Hepatocyte (in vitro differentiated cells): ENCODE results near the gene NEAT1. TPM values are rescaled to one million over a fixed set of nuclear protein-coding genes. Genes with fewer than 3 reads are reported as not detected.

Experiments
- DNase-seq: peaks from one replicate; pipeline ENCODE4 v3.0.0-alpha.2; 2016; ENCODE audit warnings: low spot score
- H2AFZ ChIP-seq: fragments of 200-600 bp; sonication (generic); 2 replicates; pipeline ENCODE4 v1.6.0; 2016; ENCODE audit warnings: antibody characterized with exemption, mild to moderate bottlenecking
- H3K27ac ChIP-seq: fragments of 200-600 bp; sonication (generic); 2 replicates; pipeline ENCODE4 v1.5.1; 2016; ENCODE audit warnings: mild to moderate bottlenecking
- H3K27me3 ChIP-seq: fragments of 200-600 bp; sonication (generic); 2 replicates; pipeline ENCODE4 v1.6.1; 2016
- H3K36me3 ChIP-seq: fragments of 200-600 bp; sonication (generic); replicated peaks from 2 replicates; pipeline ENCODE4 v1.5.1; 2016; ENCODE audit warnings: low read depth; ENCODE audit not compliant: insufficient read depth
- H3K4me1 ChIP-seq: fragments of 200-600 bp; sonication (generic); 2 replicates; pipeline ENCODE4 v1.5.1; 2016; ENCODE audit warnings: mild to moderate bottlenecking, moderate library complexity; ENCODE audit not compliant: insufficient read depth
- H3K4me2 ChIP-seq: fragments of 200-600 bp; sonication (generic); 2 replicates; pipeline ENCODE4 v1.6.0; 2016
- H3K4me3 ChIP-seq: fragments of 200-600 bp; sonication (generic); 2 replicates; pipeline ENCODE4 v1.5.1; 2016; ENCODE audit warnings: mild to moderate bottlenecking
- H3K79me2 ChIP-seq: fragments of 200-600 bp; sonication (generic); 2 replicates; pipeline ENCODE4 v1.6.0; 2017; ENCODE audit warnings: mild to moderate bottlenecking
- H3K9me2 ChIP-seq: fragments of 200-600 bp; sonication (generic); replicated peaks from 2 replicates; pipeline ENCODE4 v1.6.0; 2017; ENCODE audit warnings: mild to moderate bottlenecking; ENCODE audit not compliant: insufficient read depth
- H3K9me3 ChIP-seq: fragments of 200-600 bp; sonication (generic); 2 replicates; pipeline ENCODE4 v1.5.1; 2016; ENCODE audit warnings: low read depth, mild to moderate bottlenecking
- H4K20me1 ChIP-seq: fragments of 200-600 bp; sonication (generic); 2 replicates; pipeline ENCODE4 v1.6.0; 2016; ENCODE audit warnings: mild to moderate bottlenecking; ENCODE audit not compliant: insufficient read depth, poor library complexity, severe bottlenecking
- EZH2 ChIP-seq: fragments of 200-600 bp; sonication (generic); IDR thresholded peaks from 2 replicates; pipeline ENCODE4 v1.6.1; 2016; ENCODE audit warnings: antibody characterized with exemption, mild to moderate bottlenecking, borderline replicate concordance
- EZH2phosphoT487 ChIP-seq: fragments of 200-600 bp; sonication (generic); IDR thresholded peaks from one replicate; pipeline ENCODE4 v1.6.1; 2018; ENCODE audit warnings: antibody characterized with exemption, mild to moderate bottlenecking, low read depth, moderate library complexity; ENCODE audit not compliant: unreplicated experiment, severe bottlenecking
- WGBS: methylation state at CpG from one replicate; pipeline ENCODE4 v1.1.6; 2016; ENCODE audit warnings: low lambda C conversion rate; ENCODE audit errors: missing lambda C conversion rate; 5-methylcytosine and 5-hydroxymethylcytosine counted together
- polyA plus RNA-seq: library from polyadenylated mRNA; unstranded; fragments of >200 nt; fragmentation: Nextera tagmentation; extraction: Ambion mirVana; gene quantifications from 2 replicates; pipeline ENCODE4 v1.2.1, GENCODE V29; 2016
- total RNA-seq: library from RNA; depleted of rRNA; stranded (reverse); fragments of >200 nt; gene quantifications from 2 replicates; pipeline ENCODE4 v1.2.3, GENCODE V29; 2014
- TF ChIP-seq, protein P1 (sequence below): fragments of 200-600 bp; sonication (generic); IDR thresholded peaks from 2 replicates; pipeline ENCODE4 v1.5.1; 2016; ENCODE audit warnings: antibody characterized with exemption, mild to moderate bottlenecking; ENCODE audit not compliant: poor library complexity

Gene NEAT1
- total and polyA plus RNA-seq, 2 experiments from 2014 or later = 130 to 168 TPM

DNA sequence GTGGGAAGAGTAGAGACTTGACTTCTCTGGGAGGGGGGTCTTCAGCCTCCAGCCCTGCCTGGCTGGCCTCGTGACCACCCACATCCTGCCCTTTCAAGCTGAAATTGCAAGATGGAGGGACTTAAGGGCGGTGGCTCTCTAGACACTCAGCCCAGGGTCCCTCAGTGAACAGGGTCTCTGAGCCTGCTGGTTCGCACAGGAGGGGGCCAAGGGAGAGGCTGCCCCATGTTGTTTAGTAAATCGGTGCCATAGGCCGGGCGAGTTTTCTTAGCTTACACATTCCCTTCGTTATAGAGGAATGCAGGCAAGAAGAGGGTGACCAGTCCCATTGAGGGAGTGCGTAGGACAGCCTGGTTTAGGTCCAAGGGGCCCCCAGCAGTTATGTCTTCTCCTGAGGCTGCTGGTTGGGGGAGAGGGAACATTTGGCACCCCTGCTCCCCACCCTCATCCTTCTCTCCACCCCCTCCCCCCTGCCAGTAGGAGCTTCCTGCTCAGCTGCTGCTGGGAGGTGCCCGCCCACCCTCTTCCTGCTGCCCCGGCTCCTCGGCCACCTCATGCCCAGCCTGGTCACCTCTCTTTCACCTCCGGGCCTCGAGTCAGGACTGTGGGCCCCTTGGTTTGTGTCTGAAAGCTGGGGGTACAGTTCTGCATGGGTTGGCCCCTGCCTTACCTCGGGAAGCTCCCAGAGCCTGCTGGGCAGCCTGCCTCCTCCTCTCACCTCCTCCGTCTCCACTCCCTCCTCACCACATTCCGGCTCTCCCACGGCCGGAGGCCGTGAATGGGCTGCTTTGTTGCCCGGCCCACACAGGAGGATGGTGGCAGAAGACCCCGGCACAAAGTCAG is 32.3 kb upstream of the NEAT1 start:
- WGBS = 71% methylated on average over 20 of the region's 21 CpGs
- Histone ChIP-seq H3K9me2 (no peaks in the 10 kb centered on the region), H3K4me1 (peaks cover 27% of the 10 kb centered on the region), H3K27ac (peak overlapping the region; percentile 28), H3K27me3 (no peaks in the 10 kb centered on the region), H4K20me1 (no peaks in the 10 kb centered on the region), H2AFZ (no peak overlapping the region), H3K79me2 (peaks cover 46% of the 10 kb centered on the region), H3K4me2 (peak overlapping the region; percentile 48), H3K4me3 (no peak overlapping the region), H3K9me3 (no peaks in the 10 kb centered on the region), H3K36me3 (no peaks in the 10 kb centered on the region)
- TF ChIP-seq EZH2phosphoT487 (no peak), EZH2 (no peak)
- TF ChIP-seq, protein P1, sequence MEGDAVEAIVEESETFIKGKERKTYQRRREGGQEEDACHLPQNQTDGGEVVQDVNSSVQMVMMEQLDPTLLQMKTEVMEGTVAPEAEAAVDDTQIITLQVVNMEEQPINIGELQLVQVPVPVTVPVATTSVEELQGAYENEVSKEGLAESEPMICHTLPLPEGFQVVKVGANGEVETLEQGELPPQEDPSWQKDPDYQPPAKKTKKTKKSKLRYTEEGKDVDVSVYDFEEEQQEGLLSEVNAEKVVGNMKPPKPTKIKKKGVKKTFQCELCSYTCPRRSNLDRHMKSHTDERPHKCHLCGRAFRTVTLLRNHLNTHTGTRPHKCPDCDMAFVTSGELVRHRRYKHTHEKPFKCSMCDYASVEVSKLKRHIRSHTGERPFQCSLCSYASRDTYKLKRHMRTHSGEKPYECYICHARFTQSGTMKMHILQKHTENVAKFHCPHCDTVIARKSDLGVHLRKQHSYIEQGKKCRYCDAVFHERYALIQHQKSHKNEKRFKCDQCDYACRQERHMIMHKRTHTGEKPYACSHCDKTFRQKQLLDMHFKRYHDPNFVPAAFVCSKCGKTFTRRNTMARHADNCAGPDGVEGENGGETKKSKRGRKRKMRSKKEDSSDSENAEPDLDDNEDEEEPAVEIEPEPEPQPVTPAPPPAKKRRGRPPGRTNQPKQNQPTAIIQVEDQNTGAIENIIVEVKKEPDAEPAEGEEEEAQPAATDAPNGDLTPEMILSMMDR = no peak
- no peak for DNase-seq

DNA sequence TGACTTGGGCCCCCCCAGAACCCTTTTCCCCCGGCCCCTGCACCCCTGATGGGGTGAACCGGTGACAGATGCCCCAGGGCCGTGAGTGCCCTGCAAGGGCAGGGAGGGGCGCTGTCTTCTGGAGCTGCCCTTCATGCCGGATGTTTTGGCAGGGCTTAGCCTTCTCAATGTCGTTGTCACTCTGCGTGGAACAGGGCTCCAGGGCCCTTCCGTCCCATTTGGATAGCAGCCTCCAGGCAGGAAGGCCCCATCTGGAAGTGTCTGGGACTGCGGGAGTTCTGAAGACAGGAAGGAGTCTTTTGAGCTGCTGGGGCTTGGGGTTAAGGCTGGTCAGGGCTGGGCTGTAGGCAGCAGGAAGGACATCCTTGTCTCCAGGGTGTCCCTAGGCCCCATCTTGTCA is 31.6 kb upstream of the NEAT1 start:
- H3K4me1 ChIP-seq = peaks cover 20% of the 10 kb centered on the region

DNA sequence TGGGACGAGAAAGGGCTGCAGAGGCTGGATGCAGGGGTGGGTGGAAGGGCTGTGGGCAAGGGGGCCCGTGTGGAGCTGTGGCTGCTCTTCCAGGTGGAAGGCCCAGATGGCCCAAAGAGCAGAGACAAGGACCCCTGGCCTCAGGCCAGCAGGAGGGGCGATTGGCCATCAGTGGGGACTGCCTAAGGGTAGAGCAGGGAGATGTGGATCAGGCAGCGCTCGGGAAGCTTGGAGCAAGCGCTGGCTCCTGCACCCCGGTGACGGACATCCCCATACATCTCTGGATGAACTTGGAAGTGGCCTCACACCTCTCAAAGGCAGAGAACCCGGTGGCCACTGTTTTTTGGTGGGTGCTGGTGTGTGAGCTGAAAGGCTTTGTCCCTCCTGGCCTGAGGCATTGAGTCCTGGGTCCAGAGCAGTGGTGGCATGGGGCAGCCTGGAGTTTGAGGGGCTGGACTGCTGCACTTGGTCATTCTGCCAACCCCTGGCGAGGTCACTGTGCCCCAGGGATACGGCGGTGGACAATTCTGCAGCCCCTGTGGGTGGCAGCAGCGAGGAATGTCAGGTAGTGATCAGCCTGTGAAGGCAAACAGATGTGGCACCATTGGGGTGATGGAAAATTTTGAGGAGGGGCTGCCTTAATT is 30.3 kb upstream of the NEAT1 start:
- Histone ChIP-seq H4K20me1 (no peaks in the 10 kb centered on the region), H3K4me3 (no peak overlapping the region), H3K9me2 (no peaks in the 10 kb centered on the region), H3K4me1 (peaks cover 13% of the 10 kb centered on the region), H3K79me2 (peaks cover 35% of the 10 kb centered on the region), H3K27ac (no peak overlapping the region), H3K36me3 (no peaks in the 10 kb centered on the region), H3K9me3 (no peaks in the 10 kb centered on the region), H2AFZ (no peak overlapping the region), H3K27me3 (no peaks in the 10 kb centered on the region), H3K4me2 (no peak overlapping the region)
- WGBS = 87% methylated on average over 13 of the region's 13 CpGs
- no peak for DNase-seq
- TF ChIP-seq EZH2 = no peak
- TF ChIP-seq, protein P1 = no peak
- no peak for TF ChIP-seq EZH2phosphoT487

More for the DNA sequence above, 31.6 kb upstream of the NEAT1 start:
- H4K20me1 ChIP-seq = no peaks in the 10 kb centered on the region
- H3K4me2 ChIP-seq = peak overlapping the region; percentile 48
- no peaks in the 10 kb centered on the region for H3K9me2 ChIP-seq
- TF ChIP-seq, protein P1 = no peak
- TF ChIP-seq EZH2phosphoT487 = no peak
- no peak for TF ChIP-seq EZH2
- 68% methylated on average over 9 of the region's 9 CpGs for WGBS
- no peaks in the 10 kb centered on the region for H3K36me3 ChIP-seq
- peaks cover 45% of the 10 kb centered on the region for H3K79me2 ChIP-seq
- no peak overlapping the region for H2AFZ ChIP-seq
- no peak overlapping the region for H3K4me3 ChIP-seq
- H3K27ac ChIP-seq = peak overlapping the region; percentile 28
- no peak for DNase-seq
- H3K27me3 ChIP-seq = no peaks in the 10 kb centered on the region
- no peaks in the 10 kb centered on the region for H3K9me3 ChIP-seq
